Uterus (tissue), 4 donors: ENCODE results near the gene GFRA4. TPM values are rescaled to one million over a fixed set of nuclear protein-coding genes. Genes with fewer than 3 reads are reported as not detected.
"Not testable (repeated sequence)": the region's sequence is repeated elsewhere in the genome, so short reads cannot be mapped to it uniquely, and the experiment has no call there.

Experiments used
- DNase-seq, 2 donors: peaks; one replicate each; pipeline ENCODE4 v3.0.0-alpha.2; 2019 to 2020
- H3K27ac ChIP-seq, 2 donors: fragments of 200-600 bp; sonication (generic); 1 replicate in 1 of 2; 2 replicates in 1 of 2; pipeline ENCODE4 v1.5.1; 2016 to 2018
- H3K27me3 ChIP-seq, 2 donors: fragments of 200-600 bp; sonication (generic); one replicate each; pipeline ENCODE4 v1.5.1; 2018 to 2019; ENCODE audit warnings: control low read depth in 1 of 2
- H3K36me3 ChIP-seq, 2 donors: fragments of 200-600 bp; sonication (generic); one replicate each; pipeline ENCODE4 v1.5.1; 2019; ENCODE audit warnings: control low read depth in 1 of 2
- H3K4me1 ChIP-seq, 2 donors: fragments of 200-600 bp; sonication (generic); one replicate each; pipeline ENCODE4 v1.5.1; 2018 to 2019; ENCODE audit warnings: control low read depth in 1 of 2
- H3K4me3 ChIP-seq, 2 donors: fragments of 200-600 bp; sonication (generic); 1 replicate in 1 of 2; 2 replicates in 1 of 2; pipeline ENCODE4 v1.5.1; 2018 to 2019; ENCODE audit warnings: mild to moderate bottlenecking in 1 of 2
- H3K9me3 ChIP-seq, 2 donors: fragments of 200-600 bp; sonication (generic); one replicate each; pipeline ENCODE4 v1.5.1; 2019; ENCODE audit warnings: control low read depth in 1 of 2
- CTCF ChIP-seq, 4 experiments: fragments of 200-600 bp in 2 of 4; fragments of 450-650 bp in 2 of 4; sonication (generic) in 2 of 4; IDR thresholded peaks; one replicate each; pipeline ENCODE4 v1.5.1; 2016 to 2019; ENCODE audit warnings: antibody characterized with exemption in 4 of 4, mild to moderate bottlenecking in 2 of 4, moderate library complexity in 1 of 4
- POLR2A ChIP-seq, 2 donors: fragments of 450-650 bp; IDR thresholded peaks; one replicate each; pipeline ENCODE4 v1.6.1; 2016; ENCODE audit warnings: antibody characterized with exemption in 2 of 2, mild to moderate bottlenecking in 1 of 2, moderate library complexity in 1 of 2
- intact Hi-C: fragments of 100-400 bp; cut with DNase I; formaldehyde crosslinking; loops from one replicate; pipeline ENCODE4 v1.15.1; 2023; ENCODE audit warnings: low total_unique reads
- total RNA-seq, 4 donors: library from RNA; depleted of rRNA in 3 of 4; stranded (reverse); fragments of >200 nt in 3 of 4; gene quantifications; one replicate each; pipeline versions ENCODE4 v1.1.0 to v1.2.4, GENCODE V29; 2014 to 2023
- donor health status: DM: yes; HTN: yes; CAD: no.

The GFRA4 gene
- total RNA-seq, 4 donors from 2014 or later: not detected

DNA sequence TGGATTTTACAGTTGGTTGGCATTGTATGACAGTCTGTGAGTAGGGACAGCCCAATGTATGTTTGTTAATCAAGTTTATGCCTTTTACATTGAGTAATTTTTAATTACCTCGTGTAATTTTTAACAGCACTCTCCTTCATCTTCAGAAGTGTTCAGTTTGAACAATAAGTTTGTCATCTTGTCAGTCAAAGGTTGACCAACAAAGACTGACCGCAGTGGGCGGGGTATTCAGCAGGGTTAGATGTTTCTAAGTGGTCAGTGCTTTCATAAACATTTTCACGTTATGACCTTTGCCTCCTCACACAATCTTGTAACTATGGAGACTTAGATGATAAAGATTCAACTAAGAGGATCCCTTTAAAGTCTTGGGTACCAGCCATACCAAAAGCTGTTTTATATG lies 40.8 kb downstream of the GFRA4 start:
- no peaks in the 10 kb centered on the region for H3K27me3 ChIP-seq
- no peak for DNase-seq
- H3K27ac ChIP-seq: no peak overlapping the region
- no peaks in the 10 kb centered on the region for H3K9me3 ChIP-seq
- TF ChIP-seq POLR2A (IDR thresholded peaks at IDR 0.05) (no peak), CTCF (IDR thresholded peaks at IDR 0.05) (no peak)
- H3K36me3 ChIP-seq: no peaks in the 10 kb centered on the region
- H3K4me1 ChIP-seq: no peaks in the 10 kb centered on the region
- H3K4me3 ChIP-seq: no peak overlapping the region
- intact Hi-C loops: no loop called here

DNA sequence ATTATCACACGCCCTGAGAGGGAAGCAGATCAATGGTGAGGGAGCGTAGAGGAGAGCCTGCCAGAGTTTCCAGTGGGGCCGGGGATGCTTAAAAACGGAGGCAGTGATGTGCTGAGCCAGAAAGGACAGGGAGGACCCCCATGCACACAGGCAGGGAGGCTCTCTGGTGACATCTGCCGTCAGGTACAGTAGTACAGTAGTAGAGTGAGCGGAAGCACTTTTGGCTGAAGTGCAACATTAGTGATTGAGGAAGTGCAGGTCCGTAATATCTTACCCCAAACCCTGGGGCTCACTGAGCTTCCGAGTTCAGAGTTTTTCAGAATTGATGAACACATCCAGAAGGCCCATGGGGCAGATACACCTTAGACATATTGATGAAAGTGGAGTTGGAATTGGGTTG lies 42.1 kb downstream of the GFRA4 start:
- no peak for TF ChIP-seq POLR2A (IDR thresholded peaks at IDR 0.05)
- TF ChIP-seq CTCF (IDR thresholded peaks at IDR 0.05): no peak

DNA sequence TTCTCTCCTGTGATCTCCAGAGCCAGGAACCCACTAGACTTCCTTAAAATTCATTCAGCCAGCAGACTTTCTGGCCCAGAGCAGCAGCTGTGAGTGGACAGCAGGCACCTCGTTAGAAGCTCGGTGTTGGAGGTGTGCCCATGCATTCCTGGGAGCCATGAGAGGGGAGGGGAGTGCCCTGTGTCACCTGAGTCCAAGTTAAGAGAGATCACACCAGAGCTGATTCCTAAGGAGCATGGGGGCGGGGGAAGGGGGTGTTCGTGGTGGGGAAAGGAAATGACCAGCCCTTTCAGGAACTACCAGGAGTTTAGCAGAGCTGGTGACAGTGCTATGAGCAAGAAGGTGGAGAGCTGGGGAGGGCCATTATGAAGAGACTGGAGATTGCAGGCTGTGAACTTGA lies 46.9 kb downstream of the GFRA4 start:
- intact Hi-C loops: no loop called here
- no peaks in the 10 kb centered on the region for H3K36me3 ChIP-seq

More for the DNA sequence above, 42.1 kb downstream of the GFRA4 start:
- Histone ChIP-seq H3K4me1 (no peaks in the 10 kb centered on the region), H3K4me3 (no peak overlapping the region), H3K27me3 (no peaks in the 10 kb centered on the region), H3K9me3 (no peaks in the 10 kb centered on the region), H3K36me3 (no peaks in the 10 kb centered on the region), H3K27ac (no peak overlapping the region)
- intact Hi-C loops: no loop called here
- no peak for DNase-seq

DNA sequence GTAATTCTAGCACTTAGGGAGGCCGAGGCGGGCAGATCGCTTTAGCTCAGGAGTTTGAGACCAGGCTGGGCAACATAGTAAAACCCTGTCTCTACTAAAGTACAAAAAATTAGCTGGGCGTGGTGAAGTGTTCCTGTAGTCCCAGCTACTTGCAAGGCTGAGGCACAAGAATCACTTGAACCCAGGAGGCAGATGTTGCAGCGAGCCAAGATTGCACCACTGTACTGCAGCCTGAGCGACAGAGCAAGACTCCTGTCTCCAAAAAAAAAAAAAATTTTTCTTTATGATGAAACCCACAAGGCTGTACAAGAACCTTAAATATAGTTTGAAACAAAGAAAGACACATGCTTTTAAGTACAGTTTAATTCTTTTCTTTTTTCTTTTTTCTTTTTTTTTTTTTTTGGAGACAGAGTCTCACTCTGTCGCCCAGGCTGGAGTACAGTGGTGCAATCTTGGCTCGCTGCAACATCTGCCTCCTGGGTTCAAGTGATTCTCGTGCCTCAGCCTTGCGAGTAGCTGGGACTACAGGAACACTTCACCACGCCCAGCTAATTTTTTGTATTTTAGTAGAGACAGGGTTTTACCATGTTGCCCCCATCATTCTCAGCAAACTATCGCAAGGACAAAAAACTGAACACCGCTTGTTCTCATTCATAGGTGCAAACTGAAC lies 47.9 kb downstream of the GFRA4 start:
- H3K27ac ChIP-seq, H3K4me1 ChIP-seq, H3K36me3 ChIP-seq, H3K9me3 ChIP-seq, H3K27me3 ChIP-seq, intact Hi-C loops, H3K4me3 ChIP-seq, DNase-seq: not testable (repeated sequence)

More for the DNA sequence above, 46.9 kb downstream of the GFRA4 start:
- Histone ChIP-seq H3K27me3 (no peaks in the 10 kb centered on the region), H3K27ac (no peak overlapping the region), H3K4me1 (no peaks in the 10 kb centered on the region), H3K9me3 (no peaks in the 10 kb centered on the region), H3K4me3 (no peak overlapping the region)
- TF ChIP-seq CTCF (IDR thresholded peaks at IDR 0.05) (no peak), POLR2A (IDR thresholded peaks at IDR 0.05) (no peak)
- DNase-seq: no peak

DNA sequence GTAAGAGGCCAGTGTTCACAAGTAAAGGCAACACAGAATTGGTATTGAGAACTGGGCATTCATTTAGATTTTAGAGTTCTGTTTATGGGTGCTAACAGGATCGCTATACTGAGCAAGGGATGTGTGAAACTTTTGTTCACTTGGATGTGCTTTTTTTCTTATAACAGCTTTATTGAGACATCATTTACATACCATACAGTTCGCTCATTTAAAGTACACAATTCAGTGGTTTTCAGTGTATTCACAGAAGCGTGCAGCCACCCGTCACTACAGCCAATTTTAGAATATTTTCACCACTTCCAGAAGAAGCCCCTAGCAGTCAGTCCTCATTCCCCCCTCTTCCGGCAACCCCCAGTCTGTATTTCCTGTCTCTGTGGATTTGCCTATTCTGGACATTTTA lies 48.7 kb downstream of the GFRA4 start:
- intact Hi-C loops: no loop called here
- no peak for TF ChIP-seq POLR2A (IDR thresholded peaks at IDR 0.05)
- no peak for TF ChIP-seq CTCF (IDR thresholded peaks at IDR 0.05)
- no peaks in the 10 kb centered on the region for H3K9me3 ChIP-seq
- no peaks in the 10 kb centered on the region for H3K36me3 ChIP-seq
- no peak for DNase-seq
- no peaks in the 10 kb centered on the region for H3K4me1 ChIP-seq
- no peaks in the 10 kb centered on the region for H3K27me3 ChIP-seq
- no peak overlapping the region for H3K4me3 ChIP-seq
- no peak overlapping the region for H3K27ac ChIP-seq
